GM21515 (cell line): ENCODE results near the gene FAM219A.
"Not testable (repeated sequence)": the region's sequence is repeated elsewhere in the genome, so short reads cannot be mapped to it uniquely, and the experiment has no call there.

ENCODE experiments used
- ATAC-seq: cut with Tn5 transposase; IDR thresholded peaks from one replicate; pipeline ENCODE4 v1.9.1; 2021; ENCODE audit not compliant: unreplicated experiment

FAM219A gene

GRCh38 chr9:34485822-34486221 is 27.5 kb upstream of the FAM219A start:
- no peak for ATAC-seq

GRCh38 chr9:34484678-34485077 is 26.3 kb upstream of the FAM219A start:
- no peak for ATAC-seq

DNA sequence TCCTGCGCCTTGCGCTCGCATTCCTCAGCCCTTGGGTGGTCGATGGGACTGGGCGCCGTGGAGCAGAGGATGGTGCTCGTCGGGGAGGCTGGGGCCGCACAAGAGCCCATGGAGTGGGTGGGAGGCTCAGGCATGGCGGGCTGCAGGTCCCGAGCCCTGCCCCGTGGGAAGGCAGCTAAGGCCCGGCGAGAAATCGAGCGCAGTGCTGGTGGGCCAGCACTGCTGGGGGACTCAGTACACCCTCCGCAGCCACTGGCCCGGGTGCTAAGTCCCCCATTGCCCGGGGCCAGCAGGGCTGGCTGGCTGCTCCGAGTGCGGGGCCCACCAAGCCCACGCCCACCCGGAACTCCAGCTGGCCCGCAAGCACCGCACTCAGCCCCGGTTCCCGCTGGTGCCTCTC is 24.4 kb upstream of the FAM219A start:
- ATAC-seq, result not testable (repeated sequence)

- ATAC-seq, result not testable (repeated sequence)
These were observed 23.2 kb upstream of the FAM219A start for GRCh38 chr9:34481620-34482019.

DNA sequence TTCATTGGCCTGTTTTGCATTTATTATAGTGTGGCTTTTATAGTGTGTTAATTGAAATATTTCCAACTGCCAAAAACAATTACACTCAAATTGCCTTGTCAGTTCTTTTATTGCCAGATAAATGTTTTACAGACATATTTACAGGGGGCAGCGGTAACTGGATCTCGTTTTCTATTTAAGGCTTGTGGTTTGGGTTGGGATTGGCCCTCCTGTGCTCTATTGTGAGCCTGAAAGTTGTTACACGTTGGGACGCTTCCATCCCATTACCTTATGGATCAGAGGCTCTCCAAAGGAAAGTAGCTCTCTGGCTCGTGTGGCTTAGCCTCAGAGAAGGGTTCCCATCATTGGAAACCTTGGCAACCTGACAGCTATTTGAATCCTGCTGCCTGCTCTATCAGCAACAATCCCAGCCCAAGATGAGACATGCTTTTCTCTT is 21.1 kb upstream of the FAM219A start:
- ATAC-seq, result no peak

- no peak for ATAC-seq
These were observed 19.2 kb upstream of the FAM219A start for GRCh38 chr9:34477541-34477940.

- ATAC-seq, result no peak
These were observed 16.7 kb upstream of the FAM219A start for GRCh38 chr9:34475097-34475496.

- no peak for ATAC-seq
These were observed 7.1 kb upstream of the FAM219A start for GRCh38 chr9:34465468-34465867.

GRCh38 chr9:34464571-34464970 is 6.2 kb upstream of the FAM219A start:
- ATAC-seq, result no peak

- ATAC-seq, result no peak
These were observed 5.5 kb upstream of the FAM219A start for GRCh38 chr9:34463901-34464232.

GRCh38 chr9:34463098-34463900 is 4.9 kb upstream of the FAM219A start:
- ATAC-seq, result no peak

- no peak for ATAC-seq
These were observed 1.6 kb upstream of the FAM219A start for GRCh38 chr9:34459941-34460340.

DNA sequence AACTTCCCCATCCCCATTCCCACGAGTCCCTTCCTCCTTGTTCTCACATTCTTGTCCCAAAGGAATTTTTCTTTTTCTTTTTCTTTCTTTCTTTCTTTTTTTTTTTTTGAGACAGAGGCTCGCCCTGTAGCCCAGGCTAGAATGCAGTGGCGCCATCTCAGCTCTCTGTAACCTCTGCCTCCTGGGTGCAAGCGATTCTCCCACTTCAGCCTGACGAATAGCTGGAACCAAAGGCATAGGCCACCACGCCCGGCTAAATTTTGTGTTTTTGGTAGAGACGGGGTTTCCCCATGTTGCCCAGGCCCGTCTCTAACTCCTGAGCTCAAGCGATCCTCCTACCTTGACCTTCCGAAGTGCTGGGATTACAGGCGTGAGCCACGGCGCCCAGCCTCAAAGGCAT is 986 bp upstream of the FAM219A start:
- ATAC-seq, result no peak

DNA sequence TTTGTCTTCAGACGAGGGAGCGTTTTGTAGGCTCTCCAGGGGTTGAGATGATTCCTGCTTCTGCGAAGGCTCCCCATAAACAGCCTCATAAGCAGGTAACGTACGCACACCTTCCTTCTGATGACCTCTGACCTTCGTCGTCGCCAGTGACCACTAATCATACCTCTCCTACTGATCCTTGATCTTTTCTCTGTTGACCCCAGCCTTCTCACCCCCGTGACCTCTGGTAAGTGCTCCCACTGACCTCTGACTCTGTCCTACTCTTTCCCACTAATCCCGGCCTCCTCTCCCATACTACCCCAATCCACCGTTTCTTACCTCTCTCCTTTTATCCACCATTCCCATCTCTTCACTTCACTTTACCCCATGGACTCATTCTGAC is 580 bp upstream of the FAM219A start:
- no peak for ATAC-seq

DNA sequence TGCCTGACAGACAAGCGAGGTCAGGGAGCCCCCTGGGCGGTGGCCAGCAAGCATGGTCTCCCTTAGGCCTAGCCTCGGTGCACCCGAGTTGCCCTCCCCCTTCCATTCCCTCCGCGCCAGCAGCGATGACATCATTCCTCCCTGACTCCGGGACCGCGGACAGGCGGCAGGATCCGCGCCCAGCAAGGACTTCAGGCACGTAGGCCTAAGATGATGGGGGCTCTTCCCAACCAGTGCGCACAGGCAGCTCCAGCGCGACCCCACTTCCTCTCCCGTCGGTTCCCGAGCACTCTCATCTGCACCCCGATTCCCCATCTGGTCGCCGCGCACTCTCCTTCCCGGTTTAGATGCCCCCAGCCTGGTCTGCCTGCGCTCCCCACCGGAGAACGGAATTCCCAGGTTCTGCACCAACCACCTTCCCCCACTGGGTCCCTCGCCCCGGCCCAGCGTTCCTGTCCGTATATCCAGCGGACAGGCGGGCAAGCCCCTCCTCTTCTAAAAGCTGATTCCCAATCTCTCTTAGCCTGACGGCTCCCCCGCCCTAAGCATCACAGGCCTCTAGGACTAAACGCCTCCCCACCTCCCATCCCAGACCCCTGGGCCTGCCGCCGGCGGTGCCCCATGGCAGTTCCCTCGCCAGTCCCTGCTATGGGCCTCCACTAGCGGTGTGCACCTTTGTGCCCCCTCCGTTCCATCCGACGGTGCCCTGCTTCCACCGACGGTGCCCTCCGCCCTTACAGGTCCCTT is 931 bp downstream of the FAM219A start:
- no peak for ATAC-seq

GRCh38 chr9:34456746-34457145 is 1.6 kb downstream of the FAM219A start:
- ATAC-seq, result no peak

- no peak for ATAC-seq
These were observed 2.2 kb downstream of the FAM219A start for GRCh38 chr9:34456151-34456550.

- ATAC-seq, result no peak
These were observed 3.8 kb downstream of the FAM219A start for GRCh38 chr9:34454571-34455065.

DNA sequence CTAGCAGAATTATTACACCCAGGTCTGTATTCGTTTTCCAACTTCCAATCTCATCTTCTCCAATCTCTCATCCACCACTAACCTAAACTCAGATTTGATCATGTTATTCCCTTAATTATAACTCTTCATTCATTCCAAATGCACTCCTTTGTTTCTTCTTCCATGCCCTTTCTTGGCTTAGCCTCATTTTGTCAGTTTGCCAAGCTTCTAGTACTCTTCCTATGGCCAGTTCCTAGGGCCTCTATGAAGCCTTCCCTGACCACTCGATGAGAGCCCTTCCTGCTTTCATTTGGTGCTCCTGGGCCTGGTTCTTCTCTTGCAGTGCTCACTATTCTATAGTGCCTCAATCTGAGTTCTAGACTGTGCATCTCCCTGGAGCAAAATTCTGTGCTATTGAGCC is 5.8 kb downstream of the FAM219A start:
- no peak for ATAC-seq

- ATAC-seq, result peak; percentile 58
These were observed 6.8 kb downstream of the FAM219A start for GRCh38 chr9:34451545-34451944.

DNA sequence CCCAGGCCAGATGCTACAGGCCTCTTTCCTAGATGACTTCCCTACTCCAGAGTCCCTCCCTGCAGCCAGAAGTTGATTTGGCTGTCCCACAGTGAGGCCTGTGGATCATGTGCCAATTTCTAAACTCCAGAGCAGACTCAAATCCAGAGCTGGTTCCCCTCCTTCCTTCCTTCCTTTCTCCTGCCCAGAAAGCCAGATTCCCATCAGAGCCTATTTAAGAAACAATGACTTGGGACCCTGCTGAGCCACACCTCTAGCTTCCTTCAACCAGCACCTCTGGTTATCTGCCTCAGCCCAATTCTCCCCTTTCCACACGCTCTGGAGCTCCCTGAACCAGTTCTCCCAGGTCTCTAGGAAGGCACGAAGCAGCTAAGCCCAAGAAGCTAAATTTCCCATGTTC is 7.2 kb downstream of the FAM219A start:
- ATAC-seq, result no peak

DNA sequence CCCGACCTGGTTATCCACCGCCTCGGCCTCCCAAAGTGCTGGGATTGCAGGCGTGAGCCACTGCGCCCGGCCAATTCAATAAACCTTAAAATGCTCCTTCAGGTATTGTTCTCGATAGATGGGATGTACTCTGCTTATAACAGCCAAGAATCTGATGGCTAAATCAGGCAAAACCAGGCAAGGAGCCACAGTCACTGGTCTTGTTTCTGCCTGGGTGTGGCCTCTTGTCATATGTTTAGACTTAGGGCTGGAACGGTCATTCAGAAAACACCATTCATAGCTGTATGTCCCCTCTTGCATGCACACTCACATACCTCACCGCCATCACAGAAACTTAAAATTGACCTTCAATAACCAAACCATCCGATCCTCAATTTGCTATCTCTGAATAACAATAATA is 7.7 kb downstream of the FAM219A start:
- no peak for ATAC-seq
